ENCODE results near the gene UPK3A.

The UPK3A gene

GRCh38 chr22:45331486-45331885 is 46.7 kb downstream of the UPK3A start:
- no peak for DNase-seq (ENCODE audit: low read depth)
- no peak for TF ChIP-seq CTCF (IDR thresholded peaks at IDR 0.05; ENCODE audit: insufficient read depth, low read depth, low read length, missing control alignments)
- no peak overlapping the region for H3K4me3 ChIP-seq (ENCODE audit: low read depth, low read length)

DNA sequence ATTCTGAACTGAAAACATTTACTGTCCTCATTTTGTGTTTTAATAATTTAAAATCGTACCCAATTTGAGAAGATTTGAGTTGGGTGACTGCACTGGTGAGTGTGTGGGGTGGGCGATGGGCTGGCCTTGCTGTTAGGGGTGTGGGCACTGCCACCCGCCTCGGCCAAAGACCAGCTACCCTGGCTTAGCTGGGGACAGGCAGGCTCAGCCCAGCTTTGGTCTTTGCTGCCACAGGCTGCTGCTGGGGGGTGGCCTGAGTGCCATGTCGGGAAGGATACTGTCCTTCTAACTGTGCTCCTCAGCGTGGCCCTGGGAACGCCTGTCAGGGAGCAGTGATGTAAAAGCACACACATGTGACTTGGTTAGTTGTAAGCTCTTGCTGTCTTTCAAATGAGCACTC is 47.3 kb downstream of the UPK3A start:
- DNase-seq (ENCODE audit: low read depth), result no peak
- no peak overlapping the region for H3K4me3 ChIP-seq (ENCODE audit: low read depth, low read length)
- no peak for TF ChIP-seq CTCF (IDR thresholded peaks at IDR 0.05; ENCODE audit: insufficient read depth, low read depth, low read length, missing control alignments)

DNA sequence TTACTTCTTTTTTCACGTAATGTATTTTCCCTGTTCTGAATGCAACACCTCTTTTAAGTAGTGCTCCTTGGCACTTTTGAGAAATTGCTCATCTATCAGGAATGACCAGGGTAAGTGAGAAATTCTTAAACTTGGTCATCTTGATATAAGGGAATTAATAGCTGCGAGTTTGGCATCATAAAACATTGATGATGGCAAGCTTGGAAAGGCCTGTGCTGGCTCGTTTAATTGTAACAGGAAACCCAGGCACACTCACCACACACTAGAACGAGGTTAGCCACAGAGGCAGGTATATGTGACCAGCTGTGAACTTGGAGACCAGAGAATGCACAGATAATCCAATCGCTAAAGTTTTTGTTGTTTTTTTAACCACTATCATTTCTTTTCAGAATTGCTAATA is 49.3 kb downstream of the UPK3A start:
- TF ChIP-seq CTCF (IDR thresholded peaks at IDR 0.05; ENCODE audit: insufficient read depth, low read depth, low read length, missing control alignments), result no peak
- DNase-seq (ENCODE audit: low read depth), result no peak
- H3K4me3 ChIP-seq (ENCODE audit: low read depth, low read length), result no peak overlapping the region

DNA sequence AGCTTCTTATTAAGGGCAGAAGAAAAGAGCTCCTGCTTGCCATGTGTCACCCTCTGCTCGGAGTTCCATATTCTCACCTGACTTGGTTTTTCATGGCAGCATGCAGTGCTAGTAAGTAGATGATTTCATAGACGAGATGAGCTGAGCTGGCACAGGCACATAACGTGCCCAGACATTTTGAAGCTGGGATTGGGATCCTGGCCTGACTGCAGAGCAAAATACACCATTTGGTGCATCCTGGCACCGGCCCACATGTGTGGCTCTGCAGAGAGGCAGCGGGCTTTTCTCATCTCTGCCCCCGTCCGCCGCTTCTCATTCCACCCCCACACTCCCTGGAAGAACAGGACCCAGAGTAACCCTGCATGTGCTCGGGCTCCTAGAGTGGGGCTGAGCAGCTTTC is 49.8 kb downstream of the UPK3A start:
- H3K4me3 ChIP-seq (ENCODE audit: low read depth, low read length), result no peak overlapping the region
- DNase-seq (ENCODE audit: low read depth), result no peak
- no peak for TF ChIP-seq CTCF (IDR thresholded peaks at IDR 0.05; ENCODE audit: insufficient read depth, low read depth, low read length, missing control alignments)

DNA sequence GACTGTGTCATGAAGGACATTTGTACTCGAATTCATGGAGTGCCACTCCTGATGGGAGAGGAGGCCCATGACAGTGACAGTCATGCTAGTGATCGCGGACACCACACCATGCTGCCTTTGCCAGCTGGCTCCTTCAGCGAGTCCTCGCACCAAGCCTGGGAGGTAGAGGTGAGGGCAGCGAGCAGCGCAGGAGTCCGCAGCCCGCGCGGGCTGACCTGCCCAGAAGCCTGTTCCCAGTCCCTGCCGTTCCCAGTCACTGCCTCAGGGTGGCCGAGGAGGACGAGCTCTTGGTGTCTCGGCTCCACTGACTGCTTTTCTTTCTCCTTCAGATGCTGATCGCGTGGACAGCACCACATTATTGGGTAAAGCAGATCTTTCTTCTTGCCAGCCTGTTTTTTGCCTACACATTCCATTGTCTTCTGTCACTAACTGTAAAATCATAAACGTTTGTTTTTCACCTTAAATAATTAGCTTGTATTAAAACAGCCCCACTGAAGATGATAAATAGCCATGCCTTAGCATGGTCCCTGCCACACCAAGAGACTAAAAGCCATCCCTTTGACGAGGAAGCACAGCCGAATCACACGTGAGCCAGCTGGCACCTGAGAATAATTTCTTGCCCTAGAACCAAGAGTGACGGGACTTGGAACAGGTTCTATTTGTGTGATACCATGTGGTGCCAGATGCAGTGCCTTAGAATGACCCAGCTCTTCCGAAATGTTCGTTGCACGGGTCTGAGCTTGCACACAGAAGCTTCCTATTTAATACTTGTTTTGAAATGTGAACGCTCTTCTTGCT is 50.5 kb downstream of the UPK3A start:
- DNase-seq (ENCODE audit: low read depth), result no peak
- no peak overlapping the region for H3K4me3 ChIP-seq (ENCODE audit: low read depth, low read length)
- TF ChIP-seq CTCF (IDR thresholded peaks at IDR 0.05; ENCODE audit: insufficient read depth, low read depth, low read length, missing control alignments), result no peak

GRCh38 chr22:45335854-45336522 is 51.2 kb downstream of the UPK3A start:
- DNase-seq (ENCODE audit: low read depth), result no peak
- TF ChIP-seq CTCF (IDR thresholded peaks at IDR 0.05; ENCODE audit: insufficient read depth, low read depth, low read length, missing control alignments), result no peak

More at GRCh38 chr22:45335854-45336522, 51.2 kb downstream of the UPK3A start:
- no peak overlapping the region for H3K4me3 ChIP-seq (ENCODE audit: low read depth, low read length)

Data from GM12865 (cell line).